Myocyte (in vitro differentiated cells): Measurements from ENCODE around the gene CEP170B. TPM values are rescaled to one million over a fixed set of nuclear protein-coding genes. Genes with fewer than 3 reads are reported as not detected.
"Not testable (repeated sequence)": the region's sequence is repeated elsewhere in the genome, so short reads cannot be mapped to it uniquely, and the experiment has no call there.

ENCODE experiments used
- DNase-seq: peaks from one replicate; pipeline ENCODE4 v3.0.0-alpha.2; 2012; ENCODE audit warnings: low read depth
- total RNA-seq: library from RNA; depleted of rRNA; stranded (reverse); fragments of >200 nt; gene quantifications from 2 replicates; pipeline ENCODE4 v1.2.3, GENCODE V29; 2014

Gene CEP170B
- total RNA-seq, 1 donor from 2014 or later: 45.5 TPM

GRCh38 chr14:104888489-104889374 lies 23.7 kb downstream of the CEP170B start:
- no peak for DNase-seq

GRCh38 chr14:104889375-104889757 lies 24.3 kb downstream of the CEP170B start:
- DNase-seq: no peak

- DNase-seq: not testable (repeated sequence)
Observed at GRCh38 chr14:104890292-104890691, 25.2 kb downstream of the CEP170B start.

GRCh38 chr14:104891121-104891551 lies 26.1 kb downstream of the CEP170B start:
- DNase-seq: no peak

GRCh38 chr14:104891664-104892530 lies 26.8 kb downstream of the CEP170B start:
- DNase-seq: no peak

GRCh38 chr14:104892531-104893434 lies 27.7 kb downstream of the CEP170B start:
- DNase-seq: no peak

- DNase-seq: no peak
Observed at GRCh38 chr14:104893435-104894207, 28.6 kb downstream of the CEP170B start.

GRCh38 chr14:104894331-104895206 lies 29.5 kb downstream of the CEP170B start:
- no peak for DNase-seq

GRCh38 chr14:104895207-104895785 lies 30.2 kb downstream of the CEP170B start:
- DNase-seq: no peak

- DNase-seq: no peak
Observed at GRCh38 chr14:104895786-104896661, 31.0 kb downstream of the CEP170B start.

- no peak for DNase-seq
Observed at GRCh38 chr14:104897330-104898194, 32.5 kb downstream of the CEP170B start.

- no peak for DNase-seq
Observed at GRCh38 chr14:104898195-104898558, 33.1 kb downstream of the CEP170B start.

- no peak for DNase-seq
Observed at GRCh38 chr14:104898870-104899510, 33.9 kb downstream of the CEP170B start.

- DNase-seq: no peak
Observed at GRCh38 chr14:104899781-104900180, 34.7 kb downstream of the CEP170B start.

- DNase-seq: no peak
Observed at GRCh38 chr14:104900639-104901512, 35.8 kb downstream of the CEP170B start.
